Activated CD8-positive, alpha-beta memory T cell treated with anti-CD3 and anti-CD28 coated beads, Interleukin-2, amount 50 U/mL, for 24 hours (primary cell): Measurements from ENCODE around the gene CCT6B.

Experiments
- DNase-seq: peaks from one replicate; pipeline ENCODE4 v3.0.0-alpha.2; 2020; ENCODE audit errors: extremely low read depth

The CCT6B gene

DNA sequence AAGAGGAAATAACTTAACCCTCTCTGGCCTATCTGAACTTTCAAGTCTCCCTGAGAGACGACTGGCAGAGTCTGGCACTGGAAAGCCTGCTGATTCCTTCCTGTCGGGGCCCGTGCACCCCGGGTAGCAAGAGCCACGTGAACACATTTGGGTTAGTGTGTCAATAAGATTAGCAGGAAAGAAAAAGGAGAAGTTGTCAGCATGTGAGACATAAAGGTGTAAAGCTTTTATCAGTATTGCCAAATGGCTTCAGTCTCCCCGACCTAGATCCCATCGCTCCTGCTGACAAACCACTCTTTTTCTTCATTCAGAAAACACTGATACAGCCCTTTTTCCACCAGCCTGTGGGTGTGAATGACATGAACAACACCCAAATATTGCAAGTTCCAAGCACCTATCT is 74.4 kb downstream of the CCT6B start:
- DNase-seq, result no peak

DNA sequence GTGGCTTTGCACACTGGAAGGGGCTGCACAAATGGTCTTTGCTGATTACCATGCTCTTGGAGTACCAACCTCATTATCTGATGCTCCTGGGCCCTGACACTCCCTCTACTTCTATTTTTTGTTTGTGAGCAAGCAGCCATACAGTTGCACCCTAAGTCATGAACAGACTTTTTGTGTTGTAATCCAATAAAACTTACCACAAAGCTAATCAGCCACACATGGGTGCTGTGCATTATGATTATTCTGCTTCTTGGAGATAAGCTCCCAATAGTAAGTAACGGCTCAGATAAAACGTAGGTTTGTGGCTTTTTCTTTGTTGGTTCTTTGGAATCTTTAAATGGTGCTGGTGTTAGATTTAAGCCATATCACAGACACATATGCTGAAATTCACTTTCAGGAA is 76.2 kb downstream of the CCT6B start:
- DNase-seq, result no peak

DNA sequence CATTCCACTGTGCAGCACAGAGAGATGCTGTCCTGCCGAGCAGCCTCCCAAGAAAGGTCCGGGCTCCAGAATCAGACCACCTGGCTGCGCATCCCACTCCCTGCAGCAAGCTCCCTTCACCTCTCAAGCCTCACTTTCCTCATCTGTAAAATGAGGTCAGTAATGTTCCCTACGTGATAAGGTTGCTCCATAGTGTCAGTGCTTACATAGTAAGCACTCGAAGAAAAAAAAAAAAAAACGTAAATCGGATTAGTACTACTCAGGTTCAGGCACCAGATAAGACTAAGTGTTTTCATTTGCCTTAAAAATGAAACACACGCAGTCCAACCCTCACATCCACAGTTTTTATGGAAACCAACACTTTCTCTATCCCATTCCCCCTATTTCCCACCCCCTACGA is 76.7 kb downstream of the CCT6B start:
- DNase-seq, result no peak

DNA sequence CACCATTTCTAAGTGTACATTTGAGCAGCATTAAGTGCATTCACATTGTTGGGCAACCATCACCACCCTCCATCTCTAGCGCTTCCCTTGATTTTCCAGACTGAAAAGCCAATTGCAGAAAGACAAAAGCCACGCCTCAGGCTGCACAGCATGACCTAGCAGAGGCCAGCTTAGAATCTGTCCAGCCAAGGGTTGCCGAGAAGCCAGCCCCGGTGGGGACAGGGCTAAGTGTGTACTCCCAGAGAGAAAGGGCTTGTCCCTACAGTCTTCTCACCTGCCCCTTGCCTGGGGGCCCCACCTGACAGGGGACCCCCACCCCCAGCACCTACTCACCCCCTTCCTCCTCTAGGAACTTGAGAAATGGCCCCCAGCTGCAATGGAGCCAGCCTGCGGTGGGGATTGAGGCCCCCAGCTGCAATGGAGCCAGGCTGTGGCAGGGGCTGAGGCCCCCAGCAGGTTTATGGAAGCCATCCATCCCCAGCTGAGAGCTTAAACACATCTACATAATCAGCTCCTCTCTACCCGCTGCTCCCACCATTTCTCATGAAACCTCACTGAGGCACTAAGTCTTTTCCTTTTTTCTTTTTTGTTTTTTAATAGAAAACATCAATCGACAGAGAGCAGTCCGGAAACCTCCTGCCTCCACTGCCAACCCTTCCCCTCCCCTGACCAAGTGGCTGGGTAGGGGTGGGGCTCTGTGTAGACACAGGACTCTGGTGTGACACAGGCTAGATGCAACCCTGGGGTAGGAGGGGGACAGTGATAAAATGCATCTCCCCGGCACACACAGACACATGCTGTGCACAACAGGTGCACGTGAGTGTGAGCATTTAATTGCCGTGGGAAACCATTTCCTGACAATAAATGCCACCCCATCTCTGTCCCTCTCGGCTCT is 77.9 kb downstream of the CCT6B start:
- DNase-seq, result no peak

DNA sequence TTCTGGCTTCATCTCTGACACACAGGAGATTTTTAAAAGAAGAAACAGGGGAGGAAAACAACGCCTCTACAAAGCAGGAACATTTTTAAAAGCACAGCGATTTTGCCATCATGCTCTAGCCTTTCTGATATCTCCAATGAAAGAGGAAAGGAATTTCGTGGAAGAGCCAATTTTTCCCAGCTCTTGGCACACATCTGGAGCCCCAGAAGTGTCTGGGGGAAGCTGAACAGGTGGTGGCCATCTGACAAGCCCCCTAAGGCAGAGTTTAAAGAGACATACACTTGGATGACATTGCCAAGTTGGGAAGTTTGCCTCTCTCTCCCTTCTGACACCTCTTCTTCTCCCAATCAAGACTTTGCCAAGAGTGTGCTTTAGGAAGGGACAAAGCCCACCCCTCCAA is 82.1 kb downstream of the CCT6B start:
- DNase-seq, result no peak
